Measurements from ENCODE around the gene RFPL1. TPM values are rescaled to one million over a fixed set of nuclear protein-coding genes. Genes with fewer than 3 reads are reported as not detected.

RFPL1 gene
- total and polyA plus RNA-seq, 2 of the 13 experiments (the other 11 are each of a cell fraction or from before 2014, with no cell fraction given) = not detected

DNA sequence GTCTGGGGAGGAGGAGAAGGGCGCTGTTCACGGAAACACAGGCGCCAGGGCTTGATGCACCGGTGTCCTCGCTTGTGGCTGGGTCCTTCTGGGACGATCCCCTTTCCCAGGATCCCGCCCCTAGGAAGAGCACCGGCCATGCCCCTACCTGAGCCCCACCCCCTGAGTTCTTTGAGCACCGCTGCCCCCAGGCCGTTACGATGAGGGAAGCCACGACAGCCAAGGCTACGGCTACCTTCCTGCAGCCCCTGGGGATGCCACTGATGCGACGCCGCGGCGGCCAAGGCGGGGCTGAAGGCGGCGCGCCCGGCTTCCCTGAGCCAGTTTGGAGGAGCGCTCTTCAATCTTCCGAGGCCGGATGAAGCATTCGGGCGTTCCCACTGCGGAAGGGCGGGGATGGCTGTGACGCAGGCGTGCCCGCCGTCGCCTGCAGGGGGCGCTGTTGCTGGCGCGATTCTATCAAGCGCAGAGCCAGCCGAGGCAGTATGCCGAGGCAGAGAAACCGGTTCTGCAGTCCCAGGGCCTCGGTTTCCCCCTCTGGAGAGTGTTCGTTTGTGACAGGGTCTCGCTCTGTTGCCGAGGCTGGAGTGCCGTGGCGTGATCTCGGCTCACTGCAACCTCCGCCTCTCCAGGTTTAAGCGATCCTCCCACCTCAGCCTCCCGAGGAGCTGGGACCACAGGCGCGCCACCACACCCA is 31.9 kb downstream of the RFPL1 start (continued):
- TF ChIP-seq XRCC5 (optimal IDR thresholded peaks at IDR 0.05; ENCODE audit: low read length) (peak; percentile 58), SP2 (CRISPR knock-in tag; IDR thresholded peaks at IDR 0.05) (no peak), YY1 (IDR thresholded peaks at IDR 0.05; ENCODE audit: insufficient read depth, insufficient replicate concordance, low read depth, low read length) (peak; percentile 8), CREB1 (IDR thresholded peaks at IDR 0.05) (peak; percentile 71; the same call in 1 of the 2 replicates), CREB1 (CRISPR knock-in tag; IDR thresholded peaks at IDR 0.05) (peak; percentile 80), ZNF589 (CRISPR knock-in tag; conservative IDR thresholded peaks at IDR 0.05) (no peak), ZNF331 (CRISPR knock-in tag; IDR thresholded peaks at IDR 0.05) (0 out of 2 replicates have a peak, but pooled peaks have one; percentile 10), ETV5 (CRISPR knock-in tag; IDR thresholded peaks at IDR 0.05; ENCODE audit: borderline replicate concordance) (peak; percentile 65), ZNF558 (CRISPR knock-in tag; IDR thresholded peaks at IDR 0.05; ENCODE audit: borderline replicate concordance) (no peak), STAG1 (CRISPR knock-in tag; IDR thresholded peaks at IDR 0.05) (peak; percentile 59), RBM39 (IDR thresholded peaks at IDR 0.05; ENCODE audit: low read depth, low read length, poor library complexity, severe bottlenecking) (peak; percentile 53), ZNF563 (CRISPR knock-in tag; IDR thresholded peaks at IDR 0.05) (peak; percentile 31; the same call in 1 of the 2 replicates), FOSL1 (CRISPR knock-in tag; IDR thresholded peaks at IDR 0.05; ENCODE audit: borderline replicate concordance) (no peak)
- TF ChIP-seq, protein P1, sequence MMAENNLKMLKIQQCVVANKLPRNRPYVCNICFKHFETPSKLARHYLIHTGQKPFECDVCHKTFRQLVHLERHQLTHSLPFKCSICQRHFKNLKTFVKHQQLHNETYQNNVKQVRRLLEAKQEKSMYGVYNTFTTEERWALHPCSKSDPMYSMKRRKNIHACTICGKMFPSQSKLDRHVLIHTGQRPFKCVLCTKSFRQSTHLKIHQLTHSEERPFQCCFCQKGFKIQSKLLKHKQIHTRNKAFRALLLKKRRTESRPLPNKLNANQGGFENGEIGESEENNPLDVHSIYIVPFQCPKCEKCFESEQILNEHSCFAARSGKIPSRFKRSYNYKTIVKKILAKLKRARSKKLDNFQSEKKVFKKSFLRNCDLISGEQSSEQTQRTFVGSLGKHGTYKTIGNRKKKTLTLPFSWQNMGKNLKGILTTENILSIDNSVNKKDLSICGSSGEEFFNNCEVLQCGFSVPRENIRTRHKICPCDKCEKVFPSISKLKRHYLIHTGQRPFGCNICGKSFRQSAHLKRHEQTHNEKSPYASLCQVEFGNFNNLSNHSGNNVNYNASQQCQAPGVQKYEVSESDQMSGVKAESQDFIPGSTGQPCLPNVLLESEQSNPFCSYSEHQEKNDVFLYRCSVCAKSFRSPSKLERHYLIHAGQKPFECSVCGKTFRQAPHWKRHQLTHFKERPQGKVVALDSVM (CRISPR knock-in tag; IDR thresholded peaks at IDR 0.05) = peak; percentile 79
- TF ChIP-seq, protein P2, sequence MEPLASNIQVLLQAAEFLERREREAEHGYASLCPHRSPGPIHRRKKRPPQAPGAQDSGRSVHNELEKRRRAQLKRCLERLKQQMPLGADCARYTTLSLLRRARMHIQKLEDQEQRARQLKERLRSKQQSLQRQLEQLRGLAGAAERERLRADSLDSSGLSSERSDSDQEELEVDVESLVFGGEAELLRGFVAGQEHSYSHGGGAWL (CRISPR knock-in tag; IDR thresholded peaks at IDR 0.05) = no peak
- TF ChIP-seq, protein P3, sequence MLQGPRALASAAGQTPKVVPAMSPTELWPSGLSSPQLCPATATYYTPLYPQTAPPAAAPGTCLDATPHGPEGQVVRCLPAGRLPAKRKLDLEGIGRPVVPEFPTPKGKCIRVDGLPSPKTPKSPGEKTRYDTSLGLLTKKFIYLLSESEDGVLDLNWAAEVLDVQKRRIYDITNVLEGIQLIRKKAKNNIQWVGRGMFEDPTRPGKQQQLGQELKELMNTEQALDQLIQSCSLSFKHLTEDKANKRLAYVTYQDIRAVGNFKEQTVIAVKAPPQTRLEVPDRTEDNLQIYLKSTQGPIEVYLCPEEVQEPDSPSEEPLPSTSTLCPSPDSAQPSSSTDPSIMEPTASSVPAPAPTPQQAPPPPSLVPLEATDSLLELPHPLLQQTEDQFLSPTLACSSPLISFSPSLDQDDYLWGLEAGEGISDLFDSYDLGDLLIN (CRISPR knock-in tag; IDR thresholded peaks at IDR 0.05; ENCODE audit: borderline replicate concordance) = no peak
- TF ChIP-seq, protein P4, sequence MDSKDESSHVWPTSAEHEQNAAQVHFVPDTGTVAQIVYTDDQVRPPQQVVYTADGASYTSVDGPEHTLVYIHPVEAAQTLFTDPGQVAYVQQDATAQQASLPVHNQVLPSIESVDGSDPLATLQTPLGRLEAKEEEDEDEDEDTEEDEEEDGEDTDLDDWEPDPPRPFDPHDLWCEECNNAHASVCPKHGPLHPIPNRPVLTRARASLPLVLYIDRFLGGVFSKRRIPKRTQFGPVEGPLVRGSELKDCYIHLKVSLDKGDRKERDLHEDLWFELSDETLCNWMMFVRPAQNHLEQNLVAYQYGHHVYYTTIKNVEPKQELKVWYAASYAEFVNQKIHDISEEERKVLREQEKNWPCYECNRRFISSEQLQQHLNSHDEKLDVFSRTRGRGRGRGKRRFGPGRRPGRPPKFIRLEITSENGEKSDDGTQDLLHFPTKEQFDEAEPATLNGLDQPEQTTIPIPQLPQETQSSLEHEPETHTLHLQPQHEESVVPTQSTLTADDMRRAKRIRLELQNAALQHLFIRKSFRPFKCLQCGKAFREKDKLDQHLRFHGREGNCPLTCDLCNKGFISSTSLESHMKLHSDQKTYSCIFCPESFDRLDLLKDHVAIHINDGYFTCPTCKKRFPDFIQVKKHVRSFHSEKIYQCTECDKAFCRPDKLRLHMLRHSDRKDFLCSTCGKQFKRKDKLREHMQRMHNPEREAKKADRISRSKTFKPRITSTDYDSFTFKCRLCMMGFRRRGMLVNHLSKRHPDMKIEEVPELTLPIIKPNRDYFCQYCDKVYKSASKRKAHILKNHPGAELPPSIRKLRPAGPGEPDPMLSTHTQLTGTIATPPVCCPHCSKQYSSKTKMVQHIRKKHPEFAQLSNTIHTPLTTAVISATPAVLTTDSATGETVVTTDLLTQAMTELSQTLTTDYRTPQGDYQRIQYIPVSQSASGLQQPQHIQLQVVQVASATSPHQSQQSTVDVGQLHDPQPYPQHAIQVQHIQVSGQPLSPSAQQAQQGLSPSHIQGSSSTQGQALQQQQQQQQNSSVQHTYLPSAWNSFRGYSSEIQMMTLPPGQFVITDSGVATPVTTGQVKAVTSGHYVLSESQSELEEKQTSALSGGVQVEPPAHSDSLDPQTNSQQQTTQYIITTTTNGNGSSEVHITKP (CRISPR knock-in tag; IDR thresholded peaks at IDR 0.05; ENCODE audit: low read depth) = 0 out of 2 replicates have a peak, but pooled peaks have one; percentile 45
- TF ChIP-seq, protein P5, sequence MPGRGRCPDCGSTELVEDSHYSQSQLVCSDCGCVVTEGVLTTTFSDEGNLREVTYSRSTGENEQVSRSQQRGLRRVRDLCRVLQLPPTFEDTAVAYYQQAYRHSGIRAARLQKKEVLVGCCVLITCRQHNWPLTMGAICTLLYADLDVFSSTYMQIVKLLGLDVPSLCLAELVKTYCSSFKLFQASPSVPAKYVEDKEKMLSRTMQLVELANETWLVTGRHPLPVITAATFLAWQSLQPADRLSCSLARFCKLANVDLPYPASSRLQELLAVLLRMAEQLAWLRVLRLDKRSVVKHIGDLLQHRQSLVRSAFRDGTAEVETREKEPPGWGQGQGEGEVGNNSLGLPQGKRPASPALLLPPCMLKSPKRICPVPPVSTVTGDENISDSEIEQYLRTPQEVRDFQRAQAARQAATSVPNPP (CRISPR knock-in tag; IDR thresholded peaks at IDR 0.05) = no peak
- TF ChIP-seq, protein P6, sequence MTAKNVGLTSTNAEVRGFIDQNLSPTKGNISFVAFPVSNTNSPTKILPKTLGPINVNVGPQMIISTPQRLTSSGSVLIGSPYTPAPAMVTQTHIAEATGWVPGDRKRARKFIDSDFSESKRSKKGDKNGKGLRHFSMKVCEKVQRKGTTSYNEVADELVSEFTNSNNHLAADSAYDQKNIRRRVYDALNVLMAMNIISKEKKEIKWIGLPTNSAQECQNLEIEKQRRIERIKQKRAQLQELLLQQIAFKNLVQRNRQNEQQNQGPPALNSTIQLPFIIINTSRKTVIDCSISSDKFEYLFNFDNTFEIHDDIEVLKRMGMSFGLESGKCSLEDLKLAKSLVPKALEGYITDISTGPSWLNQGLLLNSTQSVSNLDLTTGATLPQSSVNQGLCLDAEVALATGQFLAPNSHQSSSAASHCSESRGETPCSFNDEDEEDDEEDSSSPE (CRISPR knock-in tag; IDR thresholded peaks at IDR 0.05) = peak; percentile 47; the same call in 1 of the 2 replicates
